ENCODE data around the gene ZNF384. TPM values are rescaled to one million over a fixed set of nuclear protein-coding genes. Genes with fewer than 3 reads are reported as not detected.

ZNF384 gene
- total and polyA plus RNA-seq, 10 of the 15 experiments (the other 5 are each of a cell fraction or from before 2014, with no cell fraction given) = 0.46 to 81.5 (median 30.5) TPM

DNA sequence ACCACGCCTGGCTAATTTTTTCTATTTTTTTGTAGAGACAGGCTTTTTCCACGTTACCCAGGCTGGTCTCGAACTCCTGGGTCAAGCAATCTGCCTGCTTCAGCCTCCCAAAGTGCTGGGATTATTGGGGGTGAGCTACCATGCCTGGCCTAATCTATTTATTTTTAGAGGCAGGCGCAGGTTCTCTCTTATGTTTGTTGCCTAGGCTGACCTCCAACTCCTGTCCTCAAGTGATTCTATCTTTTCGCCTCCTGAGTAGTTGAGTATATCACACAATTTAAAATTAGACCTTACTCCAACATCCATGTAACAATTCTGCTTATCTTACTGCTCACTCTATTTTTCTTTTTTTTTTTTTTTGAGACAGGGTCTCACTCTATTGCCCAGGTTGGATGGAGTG lies 35.2 kb downstream of the ZNF384 start:
- ChIA-PET CTCF (no interaction called here), POLR2A (interaction anchor here (0.7 to 1.0 kb wide), 3 partner anchors 51 to 279 kb away, joined by 3 read pairs; no protein-coding TSS in a partner anchor), RAD21 (ENCODE audit: unreplicated experiment) (no interaction called here), SMC1A (ENCODE audit: uncharacterized antibody, unreplicated experiment) (interaction anchor here (1.2 kb wide), 1 partner anchor 50 kb away, joined by 4 read pairs; no protein-coding TSS in a partner anchor)
- no peaks in the 10 kb centered on the region for H4K20me1 ChIP-seq (ENCODE audit: control insufficient read depth, insufficient read depth)
- H3K4me3 ChIP-seq = no peak overlapping the region
- intact Hi-C loops (cut with micrococcal nuclease; ENCODE audit: unreplicated experiment) = no loop called here
- DNase-seq (ENCODE audit: low read depth, low spot score) (no peak), ATAC-seq (no peak), FAIRE-seq (no peak)
- H3K79me2 ChIP-seq (ENCODE audit: control insufficient read depth, insufficient read depth, low read length) = no peaks in the 10 kb centered on the region
- no peak overlapping the region for H3K27ac ChIP-seq (ENCODE audit: control insufficient read depth, insufficient read depth)
- no peaks in the 10 kb centered on the region for H3K9me3 ChIP-seq (replicated peaks; ENCODE audit: control insufficient read depth, insufficient read depth, low read length)
- no TSS peak for BruUV-seq (replicated peaks)
- no peaks in the 10 kb centered on the region for H3K27me3 ChIP-seq (replicated peaks in 1 of 2; ENCODE audit: control insufficient read depth in 2 of 2, insufficient read depth in 2 of 2, low read length in 1 of 2)
- in situ Hi-C loops (cut with MboI) = no loop called here
- H3K9ac ChIP-seq (ENCODE audit: control insufficient read depth, insufficient read depth, low read length) = no peak overlapping the region
- H3K36me3 ChIP-seq (ENCODE audit: control insufficient read depth in 2 of 2, insufficient read depth in 2 of 2, low read length in 1 of 2) = peaks cover 0 to 10% of the 10 kb centered on the region in 2 experiments
- H3K4me1 ChIP-seq (ENCODE audit: control insufficient read depth, insufficient read depth, low read length) = no peaks in the 10 kb centered on the region
- no peak overlapping the region for H3K4me2 ChIP-seq (ENCODE audit: control insufficient read depth, insufficient read depth)
- TF ChIP-seq SUPT20H (IDR thresholded peaks at IDR 0.05; ENCODE audit: borderline replicate concordance, control insufficient read depth, low read depth, low read length) (no peak), TARDBP (IDR thresholded peaks at IDR 0.05; ENCODE audit: borderline replicate concordance) (no peak), SRF (IDR thresholded peaks at IDR 0.05; ENCODE audit: low read depth in 2 of 2, low read length in 2 of 2) (no peak), POLR2AphosphoS5 (IDR thresholded peaks at IDR 0.05; ENCODE audit: low read length) (no peak), MTA2 (IDR thresholded peaks at IDR 0.05; ENCODE audit: low read depth) (no peak), ZNF384 (IDR thresholded peaks at IDR 0.05; ENCODE audit: borderline replicate concordance, low read depth, low read length) (no peak), ZSCAN29 (IDR thresholded peaks at IDR 0.05) (no peak), ASH2L (IDR thresholded peaks at IDR 0.05; ENCODE audit: borderline replicate concordance, low read depth) (no peak), SIX5 (IDR thresholded peaks at IDR 0.05; ENCODE audit: low read depth, low read length, severe bottlenecking) (no peak), GABPA (IDR thresholded peaks at IDR 0.05; ENCODE audit: low read depth) (no peak)
- TF ChIP-seq, protein P1, sequence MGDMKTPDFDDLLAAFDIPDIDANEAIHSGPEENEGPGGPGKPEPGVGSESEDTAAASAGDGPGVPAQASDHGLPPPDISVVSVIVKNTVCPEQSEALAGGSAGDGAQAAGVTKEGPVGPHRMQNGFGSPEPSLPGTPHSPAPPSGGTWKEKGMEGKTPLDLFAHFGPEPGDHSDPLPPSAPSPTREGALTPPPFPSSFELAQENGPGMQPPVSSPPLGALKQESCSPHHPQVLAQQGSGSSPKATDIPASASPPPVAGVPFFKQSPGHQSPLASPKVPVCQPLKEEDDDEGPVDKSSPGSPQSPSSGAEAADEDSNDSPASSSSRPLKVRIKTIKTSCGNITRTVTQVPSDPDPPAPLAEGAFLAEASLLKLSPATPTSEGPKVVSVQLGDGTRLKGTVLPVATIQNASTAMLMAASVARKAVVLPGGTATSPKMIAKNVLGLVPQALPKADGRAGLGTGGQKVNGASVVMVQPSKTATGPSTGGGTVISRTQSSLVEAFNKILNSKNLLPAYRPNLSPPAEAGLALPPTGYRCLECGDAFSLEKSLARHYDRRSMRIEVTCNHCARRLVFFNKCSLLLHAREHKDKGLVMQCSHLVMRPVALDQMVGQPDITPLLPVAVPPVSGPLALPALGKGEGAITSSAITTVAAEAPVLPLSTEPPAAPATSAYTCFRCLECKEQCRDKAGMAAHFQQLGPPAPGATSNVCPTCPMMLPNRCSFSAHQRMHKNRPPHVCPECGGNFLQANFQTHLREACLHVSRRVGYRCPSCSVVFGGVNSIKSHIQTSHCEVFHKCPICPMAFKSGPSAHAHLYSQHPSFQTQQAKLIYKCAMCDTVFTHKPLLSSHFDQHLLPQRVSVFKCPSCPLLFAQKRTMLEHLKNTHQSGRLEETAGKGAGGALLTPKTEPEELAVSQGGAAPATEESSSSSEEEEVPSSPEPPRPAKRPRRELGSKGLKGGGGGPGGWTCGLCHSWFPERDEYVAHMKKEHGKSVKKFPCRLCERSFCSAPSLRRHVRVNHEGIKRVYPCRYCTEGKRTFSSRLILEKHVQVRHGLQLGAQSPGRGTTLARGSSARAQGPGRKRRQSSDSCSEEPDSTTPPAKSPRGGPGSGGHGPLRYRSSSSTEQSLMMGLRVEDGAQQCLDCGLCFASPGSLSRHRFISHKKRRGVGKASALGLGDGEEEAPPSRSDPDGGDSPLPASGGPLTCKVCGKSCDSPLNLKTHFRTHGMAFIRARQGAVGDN (IDR thresholded peaks at IDR 0.05) = no peak
- WGBS (ENCODE audit: insufficient coverage, insufficient replicate concordance, low lambda C conversion rate, missing lambda C conversion rate) = 86% methylated on average over 5 of the region's 5 CpGs
- no peak overlapping the region for H2AFZ ChIP-seq (ENCODE audit: control insufficient read depth, low read depth, low read length)
